GM18519 (cell line): ENCODE results near the gene SEC11A.
A peak's percentile ranks its signal among the peaks of the same experiment; 100 is the strongest.
"Not testable (repeated sequence)": the region's sequence is repeated elsewhere in the genome, so short reads cannot be mapped to it uniquely, and the experiment has no call there.

Source experiments
- ATAC-seq: cut with Tn5 transposase; IDR thresholded peaks from one replicate; pipeline ENCODE4 v1.9.1; 2021; ENCODE audit warnings: mild to moderate bottlenecking, moderate library complexity; ENCODE audit not compliant: unreplicated experiment, low FRiP score

SEC11A gene

DNA sequence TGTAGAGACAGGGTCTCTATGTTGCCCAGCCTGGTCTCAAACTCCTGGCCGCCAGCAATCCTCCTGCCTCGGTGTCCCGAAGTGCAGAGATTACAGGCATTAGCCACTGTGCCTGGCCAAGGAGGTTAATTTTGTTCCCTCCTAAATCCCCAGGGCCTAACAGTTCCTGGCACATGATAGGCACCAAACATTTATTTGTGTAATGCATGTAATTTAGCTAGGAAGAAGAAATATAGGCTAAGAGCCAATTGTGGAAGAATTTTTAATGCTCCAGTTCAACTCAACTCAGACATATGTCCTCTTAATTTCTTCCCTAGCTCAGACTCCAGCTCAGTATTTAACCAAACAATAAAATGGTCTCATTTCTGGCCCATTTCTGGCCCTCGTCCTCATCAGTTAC is 24.8 kb upstream of the SEC11A start:
- ATAC-seq = no peak

DNA sequence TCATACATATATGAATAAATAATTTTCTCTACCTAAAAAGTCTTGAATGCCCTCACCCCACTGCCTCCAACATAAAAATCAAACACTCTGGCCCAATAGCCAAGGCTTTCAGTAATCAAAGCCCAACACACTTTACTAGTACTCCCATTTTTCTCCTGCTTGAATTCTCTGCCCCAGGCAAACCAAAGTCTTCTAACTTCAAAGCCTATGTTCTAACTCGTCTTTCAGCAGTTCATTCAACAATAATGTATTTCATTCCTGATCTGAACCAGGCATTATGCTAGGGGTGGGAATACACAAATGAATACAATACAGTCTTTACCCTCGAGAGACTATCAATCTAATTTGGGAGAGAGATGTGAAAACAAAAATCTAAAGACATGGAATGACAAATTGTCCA is 21.1 kb upstream of the SEC11A start:
- ATAC-seq = no peak

GRCh38 chr15:84736375-84736774 is 20.4 kb upstream of the SEC11A start:
- ATAC-seq = peak; percentile 45

GRCh38 chr15:84735480-84736061 is 19.6 kb upstream of the SEC11A start:
- ATAC-seq = peak; percentile 39

- peak; percentile 53 for ATAC-seq
These were observed 19.0 kb upstream of the SEC11A start for GRCh38 chr15:84734794-84735479.

GRCh38 chr15:84731774-84732173 is 15.8 kb upstream of the SEC11A start:
- no peak for ATAC-seq

DNA sequence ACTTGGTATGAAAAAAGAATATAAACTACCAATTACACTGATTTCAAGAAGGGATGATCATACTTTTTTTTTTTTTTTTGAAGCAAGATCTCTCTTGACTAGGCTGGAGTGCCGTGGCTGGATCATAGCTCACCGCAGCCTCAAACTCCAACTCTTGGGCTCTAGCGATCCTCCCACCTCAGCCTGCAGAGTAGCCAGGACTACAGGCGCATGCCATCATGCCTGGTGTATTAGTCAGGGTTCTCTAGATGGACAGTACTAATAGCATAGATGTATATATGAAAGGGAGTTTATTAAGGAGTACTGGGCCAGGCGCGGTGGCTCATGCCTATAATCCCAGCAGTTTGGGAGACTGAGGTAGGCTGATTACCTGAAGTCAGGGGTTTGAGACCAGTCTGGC is 11.5 kb upstream of the SEC11A start:
- ATAC-seq = no peak

DNA sequence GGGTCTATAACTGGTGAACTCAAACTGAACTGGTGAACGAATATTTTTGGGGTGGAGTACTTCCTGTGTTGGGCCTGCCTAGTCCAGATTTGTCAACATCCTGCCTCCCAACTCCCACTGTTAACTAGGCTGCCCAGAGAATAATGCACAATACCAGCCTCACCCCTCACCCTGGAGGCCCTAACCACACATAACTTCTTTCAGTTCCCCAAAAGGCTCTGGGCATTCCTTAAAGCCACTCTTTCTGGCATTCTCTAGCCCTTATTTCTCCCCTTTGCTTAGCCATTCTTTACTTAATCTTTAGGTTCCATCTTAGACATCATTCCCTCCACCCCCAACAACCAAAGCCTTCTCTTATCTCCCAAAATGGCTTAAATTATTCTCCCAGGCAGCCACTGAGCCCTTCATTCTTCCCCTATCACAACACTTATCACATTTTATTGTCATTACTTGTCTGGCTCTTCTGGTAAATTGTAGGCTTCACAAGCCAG is 9.1 kb upstream of the SEC11A start:
- ATAC-seq = no peak

DNA sequence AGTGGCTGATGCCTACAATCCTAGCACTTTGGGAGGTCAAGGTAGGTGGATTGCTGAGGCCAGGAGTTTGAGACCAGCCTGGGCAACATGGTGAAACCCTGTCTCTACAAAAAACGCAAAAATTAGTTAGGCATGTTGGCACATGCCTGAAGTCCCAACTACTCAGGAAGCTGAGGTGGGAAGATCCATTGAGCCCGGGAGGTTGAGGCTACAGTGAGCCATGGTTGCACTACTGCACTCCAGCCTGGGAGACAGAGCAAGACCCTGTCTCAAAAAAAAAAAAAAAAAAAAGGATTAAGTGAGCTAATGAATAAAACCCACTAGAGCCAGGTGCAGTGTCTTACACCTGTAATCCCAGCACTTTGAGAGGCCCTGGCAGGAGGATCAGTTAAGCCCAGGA is 6.7 kb upstream of the SEC11A start:
- no peak for ATAC-seq

DNA sequence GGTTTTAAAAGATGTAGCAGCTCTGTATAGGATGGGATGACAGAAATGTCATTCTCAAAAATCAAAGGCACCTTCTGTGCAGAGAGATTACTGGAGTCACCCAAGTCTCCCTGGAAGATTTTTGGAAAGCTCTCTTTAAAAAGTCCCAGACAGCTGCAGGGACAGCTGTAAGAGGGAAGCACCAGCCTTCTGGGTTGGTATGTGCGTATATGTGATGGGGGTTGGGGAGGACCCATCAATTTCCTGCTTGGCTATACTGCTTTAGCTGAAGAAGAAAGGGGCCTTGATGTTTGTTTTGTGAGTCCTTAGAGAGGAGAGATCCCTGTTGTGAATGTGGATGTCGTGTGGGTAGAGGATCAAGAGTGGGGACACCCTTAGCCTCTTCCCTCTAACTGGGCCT is 5.4 kb upstream of the SEC11A start:
- ATAC-seq = no peak

GRCh38 chr15:84715441-84716035 is 401 bp downstream of the SEC11A start:
- no peak for ATAC-seq

GRCh38 chr15:84714821-84715220 is 1.1 kb downstream of the SEC11A start:
- ATAC-seq = no peak

DNA sequence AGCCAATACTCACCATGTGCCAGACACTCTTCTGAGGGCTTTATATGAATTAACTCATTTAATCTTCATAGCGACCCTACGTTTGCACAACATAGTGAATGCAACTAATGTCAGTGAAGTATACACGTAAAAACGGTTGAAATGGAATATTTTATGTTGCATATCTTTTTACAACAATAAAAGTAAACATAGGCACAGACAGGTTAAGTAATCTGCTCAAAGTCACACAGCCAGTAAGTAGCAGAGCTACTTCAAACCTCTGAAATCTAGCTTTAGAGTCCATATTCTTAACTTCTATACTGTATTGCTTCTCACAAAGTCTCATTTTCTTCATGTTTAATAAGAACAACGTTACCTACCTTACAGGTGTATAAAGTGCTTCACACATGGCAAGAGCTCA is 1.6 kb downstream of the SEC11A start:
- no peak for ATAC-seq

DNA sequence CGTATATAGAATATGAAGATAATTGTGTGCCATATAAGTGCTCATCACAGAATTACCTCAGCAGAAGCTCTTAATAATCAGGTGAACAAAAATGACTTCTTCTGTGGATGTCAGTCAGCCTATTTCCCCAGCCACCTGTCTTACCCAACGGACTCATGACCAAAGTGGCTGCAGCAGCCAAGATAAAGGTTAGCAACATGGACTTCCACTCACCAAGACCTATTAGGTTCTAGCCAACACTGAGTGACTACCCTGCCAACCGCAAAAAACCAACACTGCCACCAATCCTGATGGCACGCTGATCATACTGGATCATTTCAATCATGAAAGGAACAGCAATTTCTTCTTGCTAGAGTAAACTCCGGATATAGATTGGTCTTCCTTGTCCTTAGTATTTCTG is 12.1 kb downstream of the SEC11A start:
- ATAC-seq = no peak

GRCh38 chr15:84702961-84703482 is 12.9 kb downstream of the SEC11A start:
- ATAC-seq = no peak

- ATAC-seq = no peak
These were observed 16.3 kb downstream of the SEC11A start for GRCh38 chr15:84699538-84700191.

DNA sequence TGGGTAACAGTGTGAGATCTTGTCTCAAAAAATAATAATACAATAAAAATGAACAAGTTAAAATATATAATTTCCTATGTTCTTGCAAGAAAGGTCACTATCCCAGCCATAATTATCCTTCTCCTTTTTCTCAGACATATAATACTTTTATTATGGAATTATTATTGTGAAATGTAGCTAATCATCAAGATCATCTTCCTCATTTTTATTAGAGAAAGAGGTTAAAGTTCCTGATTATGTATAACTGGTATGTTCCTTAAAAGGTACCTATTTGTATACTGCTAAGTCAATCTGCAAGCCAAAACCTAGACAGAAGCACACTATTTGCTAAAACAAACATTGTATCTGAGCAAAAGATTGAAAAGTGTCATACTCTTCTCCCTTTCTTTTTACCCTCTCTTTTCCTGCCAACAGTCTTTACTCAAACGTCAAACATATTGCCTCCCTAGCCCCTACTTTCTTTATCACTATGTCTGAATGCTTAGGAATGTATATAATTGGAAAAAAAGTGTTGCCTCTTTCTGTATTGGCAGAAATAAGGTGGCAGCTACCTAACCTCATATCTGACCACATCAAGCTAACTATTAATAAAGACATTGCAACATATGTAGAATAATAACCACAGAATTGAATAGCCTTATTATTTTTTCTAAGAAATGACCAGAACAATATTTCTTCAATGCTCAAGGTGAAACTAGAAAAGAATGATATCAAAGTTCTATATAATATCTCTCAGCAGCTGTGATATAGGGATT is 18.5 kb downstream of the SEC11A start:
- no peak for ATAC-seq

DNA sequence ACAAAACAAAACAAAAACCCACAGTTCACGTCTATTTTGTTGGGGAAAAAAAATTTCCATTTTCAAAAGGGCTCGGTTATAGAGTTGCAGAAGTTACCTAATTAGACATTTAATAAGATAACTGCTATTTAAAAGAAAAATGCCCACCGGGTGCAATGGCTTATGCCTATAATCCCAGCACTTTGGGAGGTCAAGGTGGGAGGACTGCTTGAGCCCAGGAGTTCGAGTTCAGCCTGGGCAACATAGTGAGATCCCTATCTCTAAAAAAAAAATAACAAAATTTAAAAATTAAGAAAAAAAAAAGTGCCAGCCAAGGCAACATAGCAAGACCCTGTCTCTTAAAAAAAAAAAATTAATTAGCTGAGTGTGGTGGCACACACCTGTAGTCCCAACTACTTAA is 19.2 kb downstream of the SEC11A start:
- no peak for ATAC-seq

GRCh38 chr15:84690342-84690741 is 25.6 kb downstream of the SEC11A start:
- no peak for ATAC-seq

DNA sequence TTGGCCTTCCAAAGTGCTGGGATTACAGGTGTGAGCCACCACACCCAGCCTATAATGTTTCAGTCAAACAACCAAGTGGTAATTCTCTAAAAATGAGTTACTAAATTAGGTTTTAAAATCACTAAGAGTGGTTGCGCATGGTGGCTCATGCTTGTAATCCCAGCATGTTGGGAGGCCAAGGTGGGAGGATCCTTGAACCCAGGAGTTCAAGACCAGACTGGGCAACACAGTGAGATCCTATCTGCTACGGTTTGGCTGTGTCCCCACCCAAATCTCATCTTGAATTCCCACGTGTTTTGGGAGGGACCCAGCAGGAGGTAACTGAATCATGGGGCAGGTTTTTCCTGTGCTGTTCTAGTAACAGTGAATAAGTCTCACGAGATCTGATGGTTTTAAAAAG is 26.1 kb downstream of the SEC11A start:
- no peak for ATAC-seq

GRCh38 chr15:84686446-84686845 is 29.5 kb downstream of the SEC11A start:
- ATAC-seq = not testable (repeated sequence)
